Heart left ventricle (tissue), 16 donors: Measurements from ENCODE around the gene DDRGK1. TPM values are rescaled to one million over a fixed set of nuclear protein-coding genes. Genes with fewer than 3 reads are reported as not detected.
A peak's percentile ranks its signal among the peaks of the same experiment; 100 is the strongest.

Source experiments
- ATAC-seq, 4 donors: fragments of 200-7000 bp; cut with Tn5 transposase; one replicate each; pipeline ENCODE4 v1.9.1; 2020 to 2022; ENCODE audit warnings: moderate library complexity in 4 of 4, mild to moderate bottlenecking in 3 of 4, moderate number of reproducible peaks in 1 of 4
- DNase-seq, 5 donors: peaks; one replicate each; pipeline ENCODE4 v3.0.0-alpha.2; 2020
- H3K27ac ChIP-seq, 12 donors: fragments of 200-600 bp; sonication (generic) in 4 of 12; one replicate each; pipeline versions ENCODE4 v1.5.0 to v1.8.0; 2016 to 2022; ENCODE audit warnings: mild to moderate bottlenecking in 2 of 12
- H3K27me3 ChIP-seq, 9 donors: fragments of 200-600 bp; sonication (generic) in 2 of 9; one replicate each; pipeline versions ENCODE4 v1.5.1 to v1.8.0; 2016 to 2022; ENCODE audit warnings: mild to moderate bottlenecking in 3 of 9
- H3K36me3 ChIP-seq, 9 donors: fragments of 200-600 bp; sonication (generic) in 2 of 9; one replicate each; pipeline versions ENCODE4 v1.5.0 to v1.8.0; 2018 to 2022; ENCODE audit warnings: mild to moderate bottlenecking in 2 of 9
- H3K4me1 ChIP-seq, 12 donors: fragments of 200-600 bp; sonication (generic) in 4 of 12; one replicate each; pipeline versions ENCODE4 v1.5.0 to v1.8.0; 2016 to 2022; ENCODE audit warnings: mild to moderate bottlenecking in 3 of 12
- H3K4me3 ChIP-seq, 12 donors: fragments of 200-600 bp; sonication (generic) in 4 of 12; one replicate each; pipeline versions ENCODE4 v1.5.0 to v1.8.0; 2017 to 2022; ENCODE audit warnings: mild to moderate bottlenecking in 9 of 12, moderate library complexity in 4 of 12
- H3K9me3 ChIP-seq, 12 donors: fragments of 200-600 bp; sonication (generic) in 4 of 12; one replicate each; pipeline versions ENCODE4 v1.5.0 to v1.8.0; 2016 to 2022; ENCODE audit warnings: mild to moderate bottlenecking in 1 of 12
- CTCF ChIP-seq, 12 donors: fragments of 200-600 bp; sonication (generic) in 4 of 12; IDR thresholded peaks; one replicate each; pipeline versions ENCODE4 v1.5.0 to v1.8.0; 2018 to 2022; ENCODE audit warnings: antibody characterized with exemption in 12 of 12, mild to moderate bottlenecking in 5 of 12
- POLR2A ChIP-seq, 2 donors: fragments of 450-650 bp; IDR thresholded peaks; one replicate each; pipeline ENCODE4 v1.6.1; 2017; ENCODE audit warnings: antibody characterized with exemption in 2 of 2, mild to moderate bottlenecking in 2 of 2, moderate library complexity in 2 of 2
- WGBS, 4 donors: extraction: QIAGEN DNeasy Blood & Tissue Kit in 2 of 4; methylation state at CpG; one replicate each; pipeline versions ENCODE4 v1.1.5 to v1.1.7; 2013 to 2018; 5-methylcytosine and 5-hydroxymethylcytosine counted together
- intact Hi-C, 10 donors: fragments of 100-400 bp; cut with DNase I; formaldehyde crosslinking; loops; one replicate each; pipeline versions ENCODE4 v1.11.1 to v1.14.2; 2022
- polyA plus RNA-seq, 2 donors: library from polyadenylated mRNA; stranded (reverse); fragments of 200-250 nt; gene quantifications; one replicate each; pipeline ENCODE4 v1.2.3, GENCODE V29; 2013
- total RNA-seq, 9 donors: library from RNA; depleted of rRNA in 2 of 9; stranded (reverse); fragments of >200 nt in 2 of 9; fragmentation: NEBNext Ultra II Directional in 3 of 9; extraction: Animal tissue kit (Norgen Biotek cat#: 25700) in 3 of 9; gene quantifications; one replicate each; pipeline versions ENCODE4 v1.1.0 to v1.2.4, GENCODE V29; 2016 to 2023
- donor health status: ischemic (EF 13 %, LVEDD 7.1; RV severe dilation, severe dysfunction).
- donor health status: healthy with polysubstance abuse.
- donor health status: DM: no; HTN: yes; CAD: no.
- donor health status: DM: no; HTN: no; CAD: no.
- donor health status: ischemic (EF 25% LVEDD 6.9; RV normal size, moderate dysfunction).
- donor health status: ischemic (EF 25% LVEDD 5.7; RV mildly dilated, moderate dysfunction).
- donor health status: healthy.
- donor health status: DM: yes; HTN: yes; CAD: no.
- donor health status: ischemic (EF 35%, LVEDD 5.7; RV mildly dilated, moderate dysfunction).
- donor health status: nonischemic (EF 11% LVEDD 7.7; RV severe dilation, severe dysfunction).
- donor health status: DM: yes; HTN: yes; CAD: no.
- donor health status: PGD.
- donor health status: ischemic (EF 29% LVEDD 5.4; RV normal size, mild dysfunction).
- donor health status: nonischemic (EF 23%, LVEDD 6.1; RV moderate dilation, normal function).

Gene DDRGK1
- total and polyA plus RNA-seq, 11 donors = 25.1 to 78.3 (median 35.5) TPM

GRCh38 chr20:3173610-3174441, 30.7 kb downstream of the DDRGK1 start:
- peak in 3 of 12 donors; percentile 10 to 32 (median 13) for TF ChIP-seq CTCF (IDR thresholded peaks at IDR 0.05)
- TF ChIP-seq POLR2A (IDR thresholded peaks at IDR 0.05) = no peak
- Histone ChIP-seq H3K4me3 (peak overlapping the region; percentile 74 to 99 (median 92)), H3K36me3 (no peaks in the 10 kb centered on the region), H3K4me1 (peaks cover 0 to 23% (median 13%) of the 10 kb centered on the region in 12 donors), H3K27ac (peak overlapping the region in 11 of 12 donors; percentile 32 to 86 (median 75)), H3K9me3 (no peaks in the 10 kb centered on the region), H3K27me3 (peaks cover 0 to 19% (median 0%) of the 10 kb centered on the region in 9 donors)
- peak; percentile 79 to 97 (median 93) for ATAC-seq
- WGBS, 4 donors = 1% methylated on average over 41 to 84 of the region's 84 CpGs
- intact Hi-C loops = loop anchor here in 1 of 10 donors (5.0 kb wide), 1 partner anchor 33 kb away; the partner anchor contains the start of gene ITPA
- DNase-seq = peak; percentile 91 to 95 (median 93)

- H3K4me1 ChIP-seq = peaks cover 0 to 23% (median 13%) of the 10 kb centered on the region in 12 donors
- intact Hi-C loops = loop anchor here in 1 of 10 donors (5.0 kb wide), 1 partner anchor 34 kb away; the partner anchor contains the start of gene ITPA
- no peaks in the 10 kb centered on the region for H3K36me3 ChIP-seq
- no peaks in the 10 kb centered on the region for H3K9me3 ChIP-seq
- WGBS, 4 donors = 0 to 2% (median 1%) methylated on average over 11 to 62 of the region's 62 CpGs
- TF ChIP-seq POLR2A (IDR thresholded peaks at IDR 0.05) (peak; percentile 23 to 35), CTCF (IDR thresholded peaks at IDR 0.05) (no peak)
- ATAC-seq (peak; percentile 22 to 73 (median 58)), DNase-seq (peak; percentile 74 to 81 (median 77))
- peaks cover 0 to 26% (median 0%) of the 10 kb centered on the region in 9 donors for H3K27me3 ChIP-seq
- H3K4me3 ChIP-seq = peak within 1 kb of the TSS; percentile 74 to 99 (median 92)
- H3K27ac ChIP-seq = peak within 1 kb of the TSS in 11 of 12 donors; percentile 32 to 86 (median 77)
These were observed 31.4 kb downstream of the DDRGK1 start, which contains the start of gene LZTS3 for GRCh38 chr20:3172933-3173609. TSS of gene LZTS3 (minus strand) at chr20:3173549. CDS start at chr20:3167163, 6,386 bp downstream.

GRCh38 chr20:3172126-3172932, 32.2 kb downstream of the DDRGK1 start:
- TF ChIP-seq POLR2A (IDR thresholded peaks at IDR 0.05) (no peak), CTCF (IDR thresholded peaks at IDR 0.05) (no peak)
- no peak for ATAC-seq
- Histone ChIP-seq H3K27ac (peak overlapping the region in 5 of 12 donors; percentile 74 to 86 (median 80)), H3K4me1 (peaks cover 0 to 23% (median 13%) of the 10 kb centered on the region in 12 donors), H3K4me3 (peak overlapping the region in 11 of 12 donors; percentile 74 to 99 (median 91)), H3K27me3 (peaks cover 0 to 34% (median 0%) of the 10 kb centered on the region in 9 donors), H3K9me3 (no peaks in the 10 kb centered on the region), H3K36me3 (no peaks in the 10 kb centered on the region)
- DNase-seq = no peak
- 30 to 41% (median 36%) methylated on average over 5 of the region's 5 CpGs for WGBS, 4 donors
- intact Hi-C loops = loop anchor here in 1 of 10 donors (5.0 kb wide), 1 partner anchor 35 kb away; the partner anchor contains the start of gene ITPA
